CD4-positive, alpha-beta memory T cell (primary cell): ENCODE data around the gene NFKBIB. TPM values are rescaled to one million over a fixed set of nuclear protein-coding genes. Genes with fewer than 3 reads are reported as not detected.
"Not testable (repeated sequence)": the region's sequence is repeated elsewhere in the genome, so short reads cannot be mapped to it uniquely, and the experiment has no call there.

Source experiments
- CTCF ChIA-PET: fragments of 350-600 bp; sonication (Branson Sonifier 250); formaldehyde crosslinking; loops from one replicate; lab custom pipeline; 2021; ENCODE audit warnings: inconsistent platforms; ENCODE audit not compliant: partially characterized antibody; lab: Charles Lee
- POLR2A ChIA-PET: fragments of 350-600 bp; sonication (Branson Sonifier 250); formaldehyde crosslinking; loops from one replicate; lab custom pipeline; 2021; ENCODE audit not compliant: partially characterized antibody; lab: Charles Lee
- DNase-seq, 5 donors: peaks; one replicate each; pipeline versions ENCODE4 v3.0.0 to v3.0.0-alpha.2; 2020 to 2022; ENCODE audit warnings: mixed read lengths in 1 of 5
- H3K27ac ChIP-seq: one replicate; pipeline ENCODE4 v1.7.0; 2013; ENCODE audit warnings: low read depth, low read length
- H3K27me3 ChIP-seq: 2 replicates; pipeline ENCODE4 v1.7.0; 2013; ENCODE audit warnings: mild to moderate bottlenecking, low read length, moderate library complexity; ENCODE audit not compliant: insufficient read depth
- H3K36me3 ChIP-seq: 2 replicates; pipeline ENCODE4 v1.7.0; 2013; ENCODE audit warnings: mild to moderate bottlenecking, low read length, moderate library complexity; ENCODE audit not compliant: insufficient read depth
- H3K4me1 ChIP-seq: 2 replicates; pipeline ENCODE4 v1.7.0; 2013; ENCODE audit warnings: mild to moderate bottlenecking, low read length, moderate library complexity; ENCODE audit not compliant: insufficient read depth
- H3K4me3 ChIP-seq, 2 donors: one replicate each; pipeline ENCODE4 v1.7.0; 2013; ENCODE audit warnings: low read length in 2 of 2, mild to moderate bottlenecking in 1 of 2
- H3K9me3 ChIP-seq, 2 donors: one replicate each; pipeline ENCODE4 v1.7.0; 2013; ENCODE audit warnings: low read length in 2 of 2, control low read depth in 1 of 2; ENCODE audit not compliant: control insufficient read depth in 1 of 2
- H3K27ac Mint-ChIP-seq, 7 donors: one replicate each; pipeline ENCODE4 v1.8.0; 2020 to 2021; ENCODE audit warnings: mixed read lengths in 7 of 7, mild to moderate bottlenecking in 6 of 7, inconsistent platforms in 3 of 7, moderate library complexity in 3 of 7
- H3K27me3 Mint-ChIP-seq, 2 donors: one replicate each; pipeline ENCODE4 v1.8.0; 2020 to 2021; ENCODE audit warnings: mixed read lengths in 2 of 2
- H3K36me3 Mint-ChIP-seq, 2 donors: one replicate each; pipeline ENCODE4 v1.8.0; 2020 to 2021; ENCODE audit warnings: mixed read lengths in 2 of 2, inconsistent platforms in 1 of 2, mild to moderate bottlenecking in 1 of 2
- H3K4me1 Mint-ChIP-seq, 4 donors: one replicate each; pipeline ENCODE4 v1.8.0; 2020 to 2021; ENCODE audit warnings: mixed read lengths in 4 of 4, mild to moderate bottlenecking in 1 of 4
- H3K4me3 Mint-ChIP-seq, 8 donors: one replicate each; pipeline ENCODE4 v1.8.0; 2020 to 2021; ENCODE audit warnings: mixed read lengths in 8 of 8, mild to moderate bottlenecking in 7 of 8, moderate library complexity in 6 of 8, inconsistent platforms in 3 of 8
- H3K9me3 Mint-ChIP-seq, 8 donors: one replicate each; pipeline ENCODE4 v1.8.0; 2020 to 2021; ENCODE audit warnings: mixed read lengths in 8 of 8, mild to moderate bottlenecking in 5 of 8, inconsistent platforms in 3 of 8, moderate library complexity in 1 of 8
- intact Hi-C: fragments of 100-400 bp; cut with micrococcal nuclease; formaldehyde crosslinking; loops from one replicate; pipeline ENCODE4 v1.15.1; 2023
- polyA plus RNA-seq, 2 donors: library from polyadenylated mRNA; unstranded; fragments of 300-500 nt; fragmentation: Illumina TruSeq; gene quantifications; one replicate each; pipeline ENCODE4 v1.2.3, GENCODE V29; 2021
- total RNA-seq, 2 experiments: library from RNA; stranded (reverse); gene quantifications; one replicate each; pipeline ENCODE4 v1.2.3, GENCODE V29; 2021

The NFKBIB gene
- total and polyA plus RNA-seq, 4 experiments from 2014 or later: 7.2 to 26.0 (median 19.5) TPM

GRCh38 chr19:38930776-38931520 is 31.2 kb downstream of the NFKBIB start, which contains the start of gene MRPS12:
TSS of gene MRPS12 (plus strand) at chr19:38930944. CDS start at chr19:38931295, 351 bp downstream.
- H3K4me3 Mint-ChIP-seq: peak within 1 kb of the TSS; percentile 94 to 99 (median 98)
- H3K9me3 ChIP-seq: no peaks in the 10 kb centered on the region
- ChIA-PET CTCF (interaction anchor here (0.7 to 4.3 kb wide), 42 partner anchors 9 to 557 kb away, joined by 3 to 47 read pairs (median 6); partner anchors contain the start of genes ACTN4, ECH1, EIF3K and FAM98C), POLR2A (interaction anchor here (0.7 to 3.0 kb wide), 22 partner anchors 31 to 557 kb away, joined by 3 to 28 read pairs (median 8); partner anchors contain the start of genes CAPN12, ECH1, EIF3K and FAM98C)
- H3K36me3 ChIP-seq: peaks cover 15% of the 10 kb centered on the region
- DNase-seq: peak in 4 of 5 donors; percentile 98 to 99 (median 99)
- peak within 1 kb of the TSS; percentile 98 to 100 (median 100) for H3K27ac Mint-ChIP-seq
- peaks cover 40% of the 10 kb centered on the region for H3K4me1 ChIP-seq
- H3K36me3 Mint-ChIP-seq: peaks cover 24 to 28% of the 10 kb centered on the region in 2 donors
- H3K4me3 ChIP-seq: peak within 1 kb of the TSS; percentile 85 to 87
- peaks cover 0 to 11% (median 4%) of the 10 kb centered on the region in 8 donors for H3K9me3 Mint-ChIP-seq
- H3K27me3 ChIP-seq: no peaks in the 10 kb centered on the region
- H3K27ac ChIP-seq: peak within 1 kb of the TSS; percentile 93
- no peaks in the 10 kb centered on the region for H3K27me3 Mint-ChIP-seq
- intact Hi-C loops: loop anchor here (1.0 to 5.0 kb wide), 11 partner anchors 18 to 1024 kb away; partner anchors contain the start of genes FAM98C, NFKBIB, SIPA1L3 and SIRT2
- peaks cover 13 to 57% (median 32%) of the 10 kb centered on the region in 4 donors for H3K4me1 Mint-ChIP-seq

GRCh38 chr19:38931521-38931793 is 31.7 kb downstream of the NFKBIB start:
- peak overlapping the region; percentile 85 to 87 for H3K4me3 ChIP-seq
- H3K4me1 ChIP-seq: peaks cover 40% of the 10 kb centered on the region
- peak overlapping the region; percentile 93 for H3K27ac ChIP-seq
- H3K9me3 Mint-ChIP-seq: peaks cover 0 to 11% (median 4%) of the 10 kb centered on the region in 8 donors
- ChIA-PET POLR2A (interaction anchor here (1.3 to 3.0 kb wide), 12 partner anchors 31 to 557 kb away, joined by 6 to 28 read pairs (median 12); partner anchors contain the start of genes EIF3K, FAM98C, NFKBIB and PSMD8), CTCF (interaction anchor here (0.9 to 4.3 kb wide), 9 partner anchors 9 to 531 kb away, joined by 3 to 47 read pairs (median 12); partner anchors contain the start of gene FAM98C)
- H3K4me3 Mint-ChIP-seq: peak overlapping the region; percentile 94 to 99 (median 98)
- H3K36me3 Mint-ChIP-seq: peaks cover 24 to 29% of the 10 kb centered on the region in 2 donors
- no peaks in the 10 kb centered on the region for H3K9me3 ChIP-seq
- H3K27me3 ChIP-seq: no peaks in the 10 kb centered on the region
- peak overlapping the region; percentile 98 to 100 (median 100) for H3K27ac Mint-ChIP-seq
- no peak for DNase-seq
- intact Hi-C loops: loop anchor here (1.0 to 5.0 kb wide), 2 partner anchors 18 to 1024 kb away; partner anchors contain the start of genes SIPA1L3 and WDR87
- H3K27me3 Mint-ChIP-seq: no peaks in the 10 kb centered on the region
- peaks cover 13 to 57% (median 32%) of the 10 kb centered on the region in 4 donors for H3K4me1 Mint-ChIP-seq
- H3K36me3 ChIP-seq: peaks cover 15% of the 10 kb centered on the region

GRCh38 chr19:38932425-38933179 is 32.8 kb downstream of the NFKBIB start:
- peaks cover 24 to 29% of the 10 kb centered on the region in 2 donors for H3K36me3 Mint-ChIP-seq
- H3K4me3 Mint-ChIP-seq: peak overlapping the region in 6 of 8 donors; percentile 30 to 62 (median 58)
- peaks cover 13 to 57% (median 32%) of the 10 kb centered on the region in 4 donors for H3K4me1 Mint-ChIP-seq
- peaks cover 40% of the 10 kb centered on the region for H3K4me1 ChIP-seq
- H3K36me3 ChIP-seq: peaks cover 15% of the 10 kb centered on the region
- H3K27ac ChIP-seq: no peak overlapping the region
- ChIA-PET CTCF (interaction anchor here (0.6 to 4.2 kb wide), 8 partner anchors 11 to 688 kb away, joined by 3 to 47 read pairs (median 3); partner anchors contain the start of genes FAM98C and MAP4K1), POLR2A (interaction anchor here (2.5 kb wide), 1 partner anchor 388 kb away, joined by 7 read pairs; no protein-coding TSS in a partner anchor)
- no peaks in the 10 kb centered on the region for H3K9me3 ChIP-seq
- H3K27me3 Mint-ChIP-seq: no peaks in the 10 kb centered on the region
- H3K27me3 ChIP-seq: no peaks in the 10 kb centered on the region
- H3K9me3 Mint-ChIP-seq: peaks cover 0 to 11% (median 4%) of the 10 kb centered on the region in 8 donors
- H3K4me3 ChIP-seq: no peak overlapping the region
- peak overlapping the region in 3 of 7 donors; percentile 56 to 75 (median 65) for H3K27ac Mint-ChIP-seq
- intact Hi-C loops: loop anchor here (5.0 kb wide), 1 partner anchor 1025 kb away; the partner anchor contains the start of genes SIPA1L3 and WDR87
- peak in 3 of 5 donors; percentile 23 to 43 (median 34) for DNase-seq

- DNase-seq: no peak
- H3K9me3 ChIP-seq: no peaks in the 10 kb centered on the region
- H3K4me1 ChIP-seq: peaks cover 33% of the 10 kb centered on the region
- Mint-ChIP-seq H3K4me3 (no peak overlapping the region), H3K27me3 (no peaks in the 10 kb centered on the region), H3K27ac (peak overlapping the region in 1 of 7 donors; percentile 29), H3K36me3 (peaks cover 22 to 29% of the 10 kb centered on the region in 2 donors), H3K9me3 (peaks cover 0 to 11% (median 4%) of the 10 kb centered on the region in 8 donors), H3K4me1 (peaks cover 11 to 47% (median 27%) of the 10 kb centered on the region in 4 donors)
- CTCF ChIA-PET: interaction anchor here (0.6 to 1.7 kb wide), 8 partner anchors 13 to 689 kb away, joined by 3 to 5 read pairs (median 3); partner anchors contain the start of gene MAP4K1
- H3K27me3 ChIP-seq: no peaks in the 10 kb centered on the region
- no peak overlapping the region for H3K4me3 ChIP-seq
- POLR2A ChIA-PET: interaction anchor here (0.9 kb wide), 1 partner anchor 164 kb away, joined by 4 read pairs; no protein-coding TSS in a partner anchor
- peaks cover 15% of the 10 kb centered on the region for H3K36me3 ChIP-seq
- intact Hi-C loops: loop anchor here (5.0 kb wide), 1 partner anchor 1026 kb away; the partner anchor contains the start of genes SIPA1L3 and WDR87
- no peak overlapping the region for H3K27ac ChIP-seq
Observed at GRCh38 chr19:38933544-38933943, 33.8 kb downstream of the NFKBIB start.

GRCh38 chr19:38939957-38940356 is 40.2 kb downstream of the NFKBIB start:
- Histone ChIP-seq H3K36me3 (no peaks in the 10 kb centered on the region), H3K4me1 (peaks cover 6% of the 10 kb centered on the region), H3K27me3 (no peaks in the 10 kb centered on the region), H3K27ac (no peak overlapping the region), H3K9me3 (no peaks in the 10 kb centered on the region), H3K4me3 (no peak overlapping the region)
- peak overlapping the region in 1 of 7 donors; percentile 53 for H3K27ac Mint-ChIP-seq
- H3K4me3 Mint-ChIP-seq: no peak overlapping the region
- ChIA-PET POLR2A (no interaction called here), CTCF (interaction anchor here (1.7 kb wide), 1 partner anchor 10 kb away, joined by 13 read pairs; the partner anchor contains the start of genes MRPS12 and SARS2)
- peaks cover 6 to 23% (median 12%) of the 10 kb centered on the region in 4 donors for H3K4me1 Mint-ChIP-seq
- no peaks in the 10 kb centered on the region for H3K27me3 Mint-ChIP-seq
- DNase-seq: no peak
- H3K36me3 Mint-ChIP-seq: peaks cover 0 to 10% of the 10 kb centered on the region in 2 donors
- peaks cover 0 to 8% (median 0%) of the 10 kb centered on the region in 8 donors for H3K9me3 Mint-ChIP-seq
- intact Hi-C loops: no loop called here

GRCh38 chr19:38941466-38941865 is 41.7 kb downstream of the NFKBIB start:
- H3K9me3 Mint-ChIP-seq, H3K27me3 ChIP-seq, H3K36me3 Mint-ChIP-seq, H3K9me3 ChIP-seq, H3K4me3 ChIP-seq, H3K4me1 ChIP-seq, H3K36me3 ChIP-seq, DNase-seq, H3K27me3 Mint-ChIP-seq, POLR2A ChIA-PET, CTCF ChIA-PET, intact Hi-C loops, H3K27ac ChIP-seq, H3K4me3 Mint-ChIP-seq: not testable (repeated sequence)
- Mint-ChIP-seq H3K4me1 (peaks cover 6 to 23% (median 12%) of the 10 kb centered on the region in 4 donors), H3K27ac (peak overlapping the region in 2 of 7 donors; percentile 36 to 42)
